HG03060 (cell line): Measurements from ENCODE around the gene FKBP11.

Experiments
- ATAC-seq: cut with Tn5 transposase; IDR thresholded peaks from one replicate; pipeline ENCODE4 v1.9.1; 2021; ENCODE audit warnings: low read depth, moderate number of reproducible peaks; ENCODE audit not compliant: unreplicated experiment

The FKBP11 gene

DNA sequence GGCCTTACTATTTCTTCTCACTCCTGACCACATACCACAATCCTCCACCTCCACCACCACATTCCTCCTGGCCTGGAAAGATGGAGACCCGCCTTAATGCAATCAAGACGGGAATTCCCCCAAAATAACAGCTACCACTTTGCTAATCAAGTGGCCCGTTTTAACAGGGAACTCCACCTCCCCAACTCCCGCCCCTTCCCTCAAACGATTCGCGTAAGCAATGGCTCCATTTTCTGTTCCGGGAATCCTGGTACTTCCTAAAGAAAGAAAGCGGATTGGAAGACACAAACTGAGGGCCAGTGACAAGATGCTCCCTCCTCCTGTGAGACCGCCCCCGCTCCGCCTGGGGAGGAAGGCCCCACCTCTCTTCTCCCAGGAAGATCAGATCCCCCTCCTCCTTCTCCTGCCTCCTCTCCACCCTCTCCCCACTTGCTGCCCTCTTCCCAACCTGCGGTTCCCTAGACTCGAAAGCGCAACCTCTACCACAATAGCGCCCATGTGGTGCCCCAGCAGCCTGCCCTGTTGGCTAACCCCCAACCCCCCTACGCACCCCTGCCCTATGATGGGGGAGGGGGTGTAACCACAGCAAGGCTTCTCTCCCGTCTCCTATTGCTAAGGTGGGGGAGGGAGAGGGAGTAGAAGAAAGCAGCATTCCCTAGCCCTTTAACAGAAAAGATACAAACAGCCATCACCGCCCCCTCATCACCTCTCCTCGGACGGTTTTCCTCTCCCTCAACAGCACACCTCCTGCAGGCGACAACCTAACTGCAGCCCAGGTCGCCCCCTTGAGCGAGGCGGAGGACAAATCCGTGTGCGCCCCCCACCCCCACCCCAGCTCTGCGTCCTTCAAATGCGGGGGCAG, 31.2 kb upstream of the FKBP11 start:
- ATAC-seq, result no peak

DNA sequence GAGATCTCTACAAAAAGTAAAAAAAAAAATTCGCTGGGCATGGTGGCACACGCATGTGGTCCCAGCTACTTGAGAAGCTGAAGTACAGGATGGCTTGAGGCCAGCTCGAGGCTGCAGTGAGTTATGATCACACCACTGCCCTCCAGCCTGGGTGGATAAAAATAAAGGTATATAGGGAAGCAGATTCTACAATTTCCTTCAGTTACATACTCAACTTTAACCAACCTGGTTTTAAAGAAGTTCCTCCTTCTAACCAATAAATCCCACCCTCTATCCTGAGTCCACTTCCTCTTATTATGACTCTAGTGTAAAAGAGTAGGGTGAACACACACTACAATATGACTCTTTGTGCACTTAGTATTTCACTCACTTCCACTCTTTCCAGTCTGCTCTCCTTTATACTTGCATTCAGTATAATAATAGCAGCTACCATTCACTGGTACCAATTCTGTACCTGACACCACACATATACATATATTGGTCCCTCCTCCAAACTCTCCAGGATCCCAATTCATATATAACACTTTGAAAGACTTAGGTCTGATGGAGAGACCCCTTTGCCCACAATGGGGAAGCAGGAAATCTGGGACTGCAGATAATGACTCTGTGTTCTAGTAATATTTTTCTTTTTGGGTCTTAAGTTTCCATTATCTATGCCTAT, 29.7 kb upstream of the FKBP11 start:
- ATAC-seq, result no peak

DNA sequence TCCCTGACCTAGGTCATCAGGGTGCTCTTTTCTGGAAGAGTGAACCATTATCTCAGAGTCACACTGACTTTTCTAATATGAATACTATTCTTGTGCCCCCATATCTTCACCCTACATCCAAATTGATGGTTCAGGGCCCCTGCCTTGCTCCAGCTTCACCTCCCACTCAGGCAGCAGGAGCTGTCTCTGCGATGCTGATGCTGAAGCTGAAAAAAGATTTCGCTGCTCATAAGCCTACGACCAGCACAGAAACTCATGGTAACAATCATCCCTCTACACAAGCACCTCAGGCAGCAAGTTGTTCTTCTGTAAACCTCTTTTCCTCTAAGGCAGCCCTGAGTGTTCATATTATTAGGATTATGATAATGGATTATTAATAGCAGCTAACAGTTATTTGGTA, 28.8 kb upstream of the FKBP11 start:
- no peak for ATAC-seq

DNA sequence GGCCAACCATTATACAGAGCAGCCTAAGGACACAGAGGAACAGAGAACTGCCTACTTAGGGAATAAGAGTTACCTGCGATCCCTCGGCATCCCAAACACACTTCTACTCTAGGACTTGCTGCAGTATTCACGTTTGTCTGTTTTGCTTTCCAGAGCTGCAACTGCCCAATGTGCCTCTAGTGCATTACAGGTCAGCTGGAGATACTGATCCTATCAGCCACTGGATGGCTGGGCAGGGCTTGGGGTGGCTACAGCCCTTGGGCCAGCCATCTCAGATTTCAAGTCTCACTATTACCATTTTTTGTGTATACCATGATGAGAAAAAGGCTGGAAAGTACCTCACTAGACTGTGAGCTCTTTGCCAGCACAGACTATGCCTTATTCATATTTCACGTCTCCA, 27.4 kb upstream of the FKBP11 start:
- ATAC-seq, result no peak

DNA sequence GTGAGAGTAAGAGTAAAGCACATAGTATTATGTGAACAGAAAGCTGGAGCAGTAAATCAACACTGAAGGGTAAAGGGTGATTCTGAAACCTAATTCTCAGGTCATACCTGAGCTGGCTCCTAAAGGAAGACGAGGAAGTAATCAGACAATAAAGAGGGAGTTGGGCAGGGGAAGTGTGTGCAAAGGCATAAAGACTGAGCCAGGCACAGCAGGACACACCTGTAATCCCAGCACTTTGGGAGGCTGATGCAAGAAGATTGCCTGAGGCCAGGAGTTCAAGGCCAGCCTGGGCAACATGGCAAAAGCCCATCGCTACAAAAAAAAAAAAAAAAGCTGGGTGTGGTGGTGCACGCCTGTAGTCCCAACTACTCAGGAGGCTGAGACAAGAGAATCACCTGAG, 22.4 kb upstream of the FKBP11 start:
- no peak for ATAC-seq

DNA sequence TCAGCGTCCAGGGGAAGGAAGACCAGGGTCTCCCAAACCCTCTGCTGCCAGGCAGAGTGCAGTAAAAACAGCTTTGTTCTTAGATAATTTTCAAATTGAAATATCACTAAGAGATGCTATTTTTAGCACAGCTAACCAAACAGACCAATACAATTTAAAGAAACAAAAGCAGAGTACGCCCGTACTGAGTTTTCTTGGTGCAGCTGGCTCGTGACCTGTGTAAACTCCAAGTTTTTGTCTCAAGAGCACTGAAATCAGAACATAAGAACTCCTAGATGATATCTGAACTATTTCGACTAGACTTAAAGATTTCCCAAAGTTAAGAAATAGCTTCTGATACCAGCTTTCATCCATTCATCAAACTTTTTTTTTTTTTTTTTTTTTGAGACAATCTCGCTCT, 21.7 kb upstream of the FKBP11 start:
- no peak for ATAC-seq

DNA sequence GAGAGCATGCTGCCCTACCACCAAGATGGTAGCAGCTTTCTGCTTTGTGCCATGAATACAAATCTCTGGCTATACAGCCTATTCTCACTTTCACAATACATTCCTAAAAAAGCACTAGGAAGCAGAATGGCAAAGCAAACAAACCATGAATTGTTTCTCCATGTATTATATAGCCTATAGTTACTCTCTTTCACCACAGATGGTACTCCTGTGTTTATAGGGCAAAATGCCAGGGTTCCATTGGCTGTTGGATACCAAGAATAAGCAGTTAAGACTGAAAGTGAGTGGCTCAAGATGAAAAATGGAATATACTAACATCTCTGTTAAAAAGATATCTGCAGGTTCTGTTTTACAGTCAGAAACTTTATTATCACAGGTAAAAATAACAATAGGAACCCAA, 20.9 kb upstream of the FKBP11 start:
- no peak for ATAC-seq

DNA sequence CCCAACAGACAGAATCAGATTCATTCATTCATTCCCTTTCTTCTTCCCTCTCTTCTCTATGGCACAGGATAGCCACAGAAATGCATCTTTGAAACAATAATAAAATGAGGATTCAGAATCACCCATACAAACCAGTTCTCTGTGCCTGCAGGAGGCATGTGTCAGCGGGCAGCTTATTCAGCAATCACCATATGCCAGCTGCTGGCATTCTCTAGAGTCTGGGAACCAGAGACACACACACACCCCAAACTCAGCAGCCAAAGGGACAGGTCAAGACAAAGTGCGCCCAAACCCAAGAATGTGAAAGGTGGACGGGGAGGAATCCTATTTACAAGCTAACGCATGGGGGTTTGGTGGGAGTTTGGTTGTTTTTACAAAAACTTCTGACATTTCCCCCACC, 17.9 kb upstream of the FKBP11 start:
- no peak for ATAC-seq

DNA sequence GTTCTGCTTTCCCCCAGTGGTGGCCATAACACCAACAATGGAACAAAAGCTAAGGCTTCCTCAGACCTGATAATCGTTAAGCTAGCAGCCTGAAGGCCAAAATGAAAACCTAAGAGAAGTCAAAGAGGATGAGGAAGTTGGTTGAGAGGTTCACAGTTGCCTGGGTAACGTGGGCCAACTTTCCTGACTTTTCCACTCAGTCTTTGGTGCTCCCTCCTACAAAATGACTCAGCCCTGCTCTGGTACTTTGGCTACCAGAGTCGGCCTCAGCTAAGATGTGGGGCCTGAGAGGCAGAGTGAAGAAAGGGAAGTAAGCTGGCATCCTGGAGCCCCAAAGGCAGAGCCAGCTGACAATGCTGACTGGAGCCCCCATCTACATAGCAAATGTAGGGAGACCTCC, 14.9 kb upstream of the FKBP11 start:
- no peak for ATAC-seq

DNA sequence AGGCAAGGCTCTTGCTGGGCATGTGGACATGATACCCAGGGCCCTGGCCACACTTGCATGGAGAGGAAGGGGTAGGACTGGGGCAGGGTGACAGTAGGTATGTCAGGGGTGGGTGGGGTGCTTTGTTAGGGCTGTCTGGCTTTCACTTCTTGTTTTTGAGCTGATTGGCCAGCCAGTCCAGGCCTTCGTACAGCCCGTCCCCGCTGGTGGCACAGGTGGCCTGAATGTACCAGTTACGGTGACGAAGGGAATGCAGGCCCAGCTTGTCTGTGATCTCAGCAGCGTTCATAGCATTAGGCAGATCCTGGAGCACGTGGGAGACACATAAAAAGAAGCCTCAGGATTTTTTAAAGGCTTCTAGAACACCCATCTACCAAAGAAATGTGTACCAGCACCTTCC, 13.5 kb upstream of the FKBP11 start:
- no peak for ATAC-seq

DNA sequence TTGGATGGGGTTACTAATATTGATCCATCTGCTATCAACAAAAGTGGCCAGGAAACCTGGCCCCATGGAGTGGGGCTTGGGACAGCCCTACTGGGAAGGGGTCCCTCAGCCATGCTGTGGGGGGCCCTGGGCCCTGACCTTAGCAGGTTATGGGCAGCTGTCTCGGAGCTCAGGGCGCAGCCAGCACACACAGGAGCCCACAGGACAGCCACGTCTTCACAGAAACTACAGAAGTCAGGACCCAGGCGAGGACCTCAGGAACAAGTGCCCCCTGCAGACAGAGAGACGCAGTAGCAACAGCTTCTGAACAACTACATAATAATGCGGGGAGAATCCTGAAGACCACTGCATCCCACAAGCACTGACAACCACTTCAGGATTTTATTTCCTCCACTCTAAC, 11.9 kb upstream of the FKBP11 start:
- ATAC-seq, result no peak

DNA sequence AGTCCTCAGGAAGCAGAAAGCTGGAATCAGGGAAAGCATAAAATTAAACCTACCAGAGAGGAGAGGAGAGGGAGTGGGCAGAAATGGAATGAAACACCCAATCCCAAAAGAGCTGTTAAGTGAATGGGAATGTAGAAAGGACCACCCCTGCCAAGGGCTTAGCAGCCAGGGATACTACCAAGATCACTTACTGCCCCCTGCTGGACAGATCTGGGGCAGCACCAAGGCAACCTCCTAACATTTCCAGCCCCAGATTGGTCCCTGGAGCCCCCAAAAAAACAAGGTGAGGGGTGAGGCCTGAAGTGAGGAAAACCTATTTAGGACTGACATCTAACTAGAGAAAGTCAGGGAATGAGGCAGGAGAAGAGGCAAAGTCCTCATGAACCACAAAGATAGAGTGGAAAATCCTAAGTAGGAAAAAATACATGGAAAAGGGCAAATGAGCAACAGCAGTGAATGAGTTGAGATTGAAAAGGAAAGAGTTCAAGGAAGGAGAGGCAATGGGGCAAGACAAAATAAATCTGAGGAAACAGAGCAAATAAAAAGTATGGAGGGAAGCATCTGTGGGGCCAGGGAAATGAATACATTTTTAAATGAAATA, 11.2 kb upstream of the FKBP11 start:
- ATAC-seq, result no peak

DNA sequence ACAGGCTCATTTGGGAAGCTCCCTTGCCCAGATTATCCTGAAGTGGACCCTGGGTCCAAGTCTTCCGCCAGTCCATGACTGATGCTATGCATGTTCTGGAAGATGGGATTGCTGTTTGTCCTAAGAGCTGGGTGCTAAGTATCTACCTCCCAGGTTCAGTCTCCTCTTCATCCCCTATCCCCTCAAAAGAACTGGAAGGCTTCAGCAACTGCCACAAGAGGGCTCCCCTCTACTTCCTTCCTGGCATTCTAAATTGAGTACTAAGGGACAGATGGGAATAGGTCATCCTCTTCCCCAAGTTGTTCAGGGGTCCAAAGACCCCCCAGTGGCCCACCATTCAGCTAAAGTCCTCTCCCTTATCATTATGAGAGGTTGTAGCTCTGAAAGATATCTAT, 9.0 kb upstream of the FKBP11 start:
- no peak for ATAC-seq

DNA sequence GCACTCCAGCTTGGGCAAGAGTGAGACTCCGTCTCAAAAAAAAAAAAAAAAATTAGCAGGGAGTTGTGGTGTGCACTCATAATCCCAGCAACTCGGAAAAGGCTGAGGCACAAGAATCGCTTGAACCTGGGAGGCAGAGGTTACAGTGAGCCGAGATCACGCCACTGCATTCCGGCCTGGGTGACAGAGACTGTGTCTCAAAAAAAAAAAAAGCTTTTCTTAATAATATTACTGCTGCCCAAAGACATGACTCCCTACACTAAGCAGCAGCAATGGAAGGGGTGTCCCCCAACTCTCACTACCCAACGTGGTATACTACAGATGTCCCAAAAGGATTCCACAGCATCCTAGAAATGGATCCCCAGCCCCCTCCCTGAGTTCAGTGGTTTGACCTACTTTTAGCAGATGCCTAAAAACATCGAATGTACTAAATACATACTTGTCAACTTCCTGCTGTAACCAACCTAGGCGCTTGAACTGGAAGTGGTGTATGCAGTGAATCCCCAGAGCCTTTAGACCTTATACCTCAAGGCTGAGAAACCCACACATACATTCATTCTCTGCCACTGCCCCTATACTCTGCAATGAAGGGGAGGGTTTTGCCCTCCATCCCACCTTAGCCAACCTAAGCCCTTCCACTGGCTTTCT, 8.5 kb upstream of the FKBP11 start:
- no peak for ATAC-seq

DNA sequence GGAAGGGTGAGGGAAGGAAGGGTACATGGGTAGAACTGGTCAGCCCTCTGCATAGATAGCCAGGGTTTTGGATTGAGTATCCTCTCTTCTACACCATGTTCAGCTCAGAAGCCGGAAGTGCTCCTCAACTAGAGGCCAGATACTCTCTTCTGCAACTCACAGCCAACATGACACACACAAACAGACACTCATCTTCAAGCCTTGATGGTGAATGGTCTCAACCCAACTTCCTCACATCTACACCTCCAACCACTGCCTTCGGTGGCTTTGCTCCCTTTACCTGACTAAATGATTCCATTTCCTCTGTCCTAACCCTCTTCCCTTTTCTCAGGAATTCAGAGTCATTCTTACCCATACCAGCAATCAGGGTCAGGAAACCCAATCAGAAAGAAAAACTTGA, 7.6 kb upstream of the FKBP11 start:
- no peak for ATAC-seq

DNA sequence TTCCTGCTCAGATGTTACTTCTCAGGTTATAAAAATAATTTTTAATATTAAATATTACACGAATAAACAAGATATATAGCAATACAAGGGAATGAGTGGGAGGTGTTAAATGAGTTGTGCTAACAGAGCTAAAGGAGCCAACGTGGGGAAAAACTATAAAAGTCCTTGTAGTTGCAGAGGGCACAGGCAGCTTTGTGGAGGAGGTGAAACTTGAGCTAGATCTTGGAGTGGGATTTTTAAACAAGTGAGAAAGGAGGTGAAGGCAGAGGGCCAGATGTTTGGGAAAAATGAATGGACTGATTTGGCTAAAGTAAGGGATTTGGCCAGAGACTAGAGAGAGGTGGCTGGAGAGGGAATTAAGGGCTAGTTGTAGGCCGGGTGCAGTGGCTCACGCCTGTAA, 5.2 kb upstream of the FKBP11 start:
- no peak for ATAC-seq

DNA sequence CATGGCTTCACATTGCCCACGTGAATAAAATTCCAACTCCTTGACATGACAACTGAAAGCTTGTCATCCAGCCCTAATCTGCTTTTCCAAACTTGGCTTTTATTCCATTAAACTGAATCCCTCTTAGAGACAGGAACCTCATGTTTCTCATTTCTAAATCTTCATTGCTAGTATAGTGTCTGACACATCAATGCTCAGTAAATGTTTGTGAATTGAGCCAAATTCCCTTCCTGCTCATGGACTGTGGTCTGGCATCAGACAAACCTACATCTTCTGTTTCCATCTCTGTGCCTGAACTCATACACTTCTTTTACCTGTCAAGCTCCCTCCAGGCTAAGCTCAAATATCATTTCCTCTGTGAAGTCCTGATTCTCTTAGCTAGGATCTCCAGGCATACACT, 4.3 kb upstream of the FKBP11 start:
- no peak for ATAC-seq

DNA sequence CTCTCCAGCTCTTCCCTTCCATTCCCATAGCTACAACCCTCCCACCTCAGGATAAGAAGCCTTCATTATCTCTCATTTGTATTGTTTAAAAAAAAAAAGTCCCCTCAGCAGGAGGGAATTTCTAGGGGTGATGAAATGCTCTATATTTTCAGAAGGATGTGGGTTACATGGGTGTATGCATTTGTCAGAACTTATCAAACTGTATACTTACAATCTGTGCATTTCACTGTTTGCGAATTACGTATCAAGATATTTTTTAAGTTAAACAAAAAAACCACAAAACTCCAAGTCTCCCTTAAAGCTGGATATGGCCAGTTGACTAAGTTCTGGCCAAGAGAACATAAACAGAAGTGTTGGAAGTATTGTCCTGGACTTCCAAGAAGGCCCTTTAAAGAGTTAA, 2.0 kb upstream of the FKBP11 start:
- ATAC-seq, result no peak

DNA sequence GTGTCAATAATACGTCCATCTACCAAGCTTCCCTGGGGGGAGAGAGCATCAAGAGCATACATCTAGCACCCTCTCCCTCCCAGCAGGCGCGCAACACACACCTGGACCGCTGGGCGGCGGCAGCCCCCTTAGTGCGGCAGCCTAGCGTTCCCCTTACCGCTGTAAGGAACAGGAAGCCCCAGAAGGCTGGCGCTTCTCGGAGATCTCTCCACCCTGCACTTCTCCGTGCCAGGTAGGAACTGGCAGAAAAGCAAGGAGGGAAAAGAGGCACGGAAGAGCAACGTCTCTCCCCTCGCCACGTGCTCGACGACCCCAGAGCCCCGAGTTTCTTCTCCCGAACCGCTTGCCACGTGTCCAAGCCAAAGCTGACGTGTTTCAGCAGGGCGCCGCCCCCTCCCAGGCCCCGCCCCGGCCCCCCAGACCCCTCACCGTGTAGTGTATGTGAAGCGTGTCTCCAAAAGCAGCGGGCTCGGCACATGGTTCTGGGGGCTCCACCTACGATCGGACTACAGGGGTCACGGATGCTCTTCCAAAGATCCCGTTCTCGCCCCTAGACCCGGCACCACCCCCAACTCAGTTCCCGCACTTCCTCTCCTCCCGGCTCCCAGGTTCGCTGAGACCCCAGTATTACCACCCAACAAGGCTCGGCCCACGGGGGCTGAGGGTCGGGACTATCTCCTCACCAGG, 532 bp downstream of the FKBP11 start:
- ATAC-seq, result no peak

DNA sequence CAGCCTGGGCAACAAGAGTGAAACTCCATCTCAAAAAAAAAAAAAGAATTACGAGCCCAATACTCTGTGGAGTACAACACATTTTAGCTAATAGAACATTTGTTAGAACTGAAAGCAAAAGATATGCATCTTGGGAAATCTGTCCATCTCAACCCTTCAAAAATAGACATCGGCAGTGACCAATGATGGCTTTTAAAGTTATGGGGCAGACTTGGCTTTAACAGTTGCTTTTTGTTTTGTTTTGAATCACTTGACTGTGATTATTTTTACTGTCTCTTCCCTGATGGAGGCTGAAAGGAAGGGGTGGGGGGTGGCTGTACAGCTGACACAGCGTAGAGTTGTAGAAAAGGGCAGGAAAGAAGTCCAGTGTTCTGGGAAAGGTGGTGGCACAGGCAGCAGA, 2.2 kb downstream of the FKBP11 start:
- ATAC-seq, result no peak
